ENCODE measurements around the gene HES5. TPM values are rescaled to one million over a fixed set of nuclear protein-coding genes. Genes with fewer than 3 reads are reported as not detected.

The HES5 gene
- total RNA-seq, 4 donors from 2014 or later = not detected

DNA sequence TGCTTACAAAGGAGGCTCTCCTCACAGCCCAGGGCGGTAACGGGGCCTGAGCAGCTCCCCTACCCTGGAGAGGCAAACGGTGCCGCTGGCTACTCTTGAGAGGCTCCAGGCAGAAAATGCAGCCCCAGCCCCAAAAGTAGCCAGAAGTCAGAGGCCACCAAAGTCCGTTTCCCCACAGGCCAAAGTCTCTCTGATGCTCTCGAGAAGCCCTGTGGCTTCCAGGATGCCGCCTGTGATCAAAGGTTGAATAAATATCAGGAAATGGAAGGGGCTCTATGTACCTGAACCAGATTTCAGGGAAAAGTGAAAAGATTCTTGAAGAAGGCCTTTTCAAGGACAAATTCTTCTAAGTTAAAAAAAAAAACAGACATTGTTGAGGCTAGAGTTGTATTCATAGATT, 7.8 kb downstream of the HES5 start:
- no peak overlapping the region for H3K27ac ChIP-seq
- no peak for DNase-seq
- intact Hi-C loops (cut with DNase I) = loop anchor here (10.0 kb wide), 2 partner anchors 123 to 327 kb away; partner anchors contain the start of gene FAAP20
- H3K4me3 ChIP-seq (replicated peaks in 1 of 3) = no peak overlapping the region
- peaks cover 19 to 20% of the 10 kb centered on the region in 2 donors for H3K4me1 ChIP-seq
- 73 to 81% methylated on average over 7 of the region's 7 CpGs for WGBS, 2 donors
- no peak for TF ChIP-seq CTCF (IDR thresholded peaks at IDR 0.05)
- TF ChIP-seq POLR2A (IDR thresholded peaks at IDR 0.05) = no peak
- peaks cover 42 to 44% of the 10 kb centered on the region in 2 donors for H3K36me3 ChIP-seq
- H3K9me3 ChIP-seq = no peaks in the 10 kb centered on the region
- H3K27me3 ChIP-seq = no peaks in the 10 kb centered on the region

DNA sequence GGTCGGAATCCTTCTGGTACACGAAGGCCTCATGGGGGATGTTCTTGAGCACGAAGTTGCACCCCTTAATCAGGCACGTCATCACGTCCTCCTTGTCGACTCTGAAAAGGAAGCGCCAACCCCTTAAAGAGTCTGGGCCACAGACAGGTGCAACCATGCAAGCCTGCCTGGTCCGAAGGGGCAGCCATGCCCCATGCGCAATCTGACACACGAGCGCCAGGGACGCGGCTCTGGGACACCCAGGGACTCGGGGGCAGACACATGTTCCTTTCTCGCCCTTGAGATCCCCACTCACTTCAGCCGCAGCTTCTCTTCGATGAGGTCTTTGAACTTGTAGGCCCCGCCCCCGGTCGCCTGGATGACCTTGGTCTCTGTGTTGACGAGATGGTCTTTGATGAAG, 9.3 kb downstream of the HES5 start:
- H3K27me3 ChIP-seq = no peaks in the 10 kb centered on the region
- no peaks in the 10 kb centered on the region for H3K9me3 ChIP-seq
- TF ChIP-seq CTCF (IDR thresholded peaks at IDR 0.05) (no peak), POLR2A (IDR thresholded peaks at IDR 0.05) (no peak)
- DNase-seq = no peak
- intact Hi-C loops (cut with DNase I) = loop anchor here (10.0 kb wide), 2 partner anchors 124 to 326 kb away; partner anchors contain the start of gene FAAP20
- no peak overlapping the region for H3K4me3 ChIP-seq (replicated peaks in 1 of 3)
- WGBS, 2 donors = 91 to 92% methylated on average over 21 of the region's 21 CpGs
- H3K36me3 ChIP-seq = peaks cover 54% of the 10 kb centered on the region in 2 donors
- H3K27ac ChIP-seq = no peak overlapping the region
- peaks cover 12 to 15% of the 10 kb centered on the region in 2 donors for H3K4me1 ChIP-seq

- no peak for DNase-seq
- TF ChIP-seq POLR2A (IDR thresholded peaks at IDR 0.05) (no peak), CTCF (IDR thresholded peaks at IDR 0.05) (no peak)
- 93 to 96% methylated on average over 12 to 13 of the region's 20 CpGs for WGBS, 2 donors
- Histone ChIP-seq H3K4me3 (replicated peaks in 1 of 3) (no peak overlapping the region), H3K9me3 (no peaks in the 10 kb centered on the region), H3K4me1 (peaks cover 9% of the 10 kb centered on the region in 2 donors), H3K27me3 (no peaks in the 10 kb centered on the region), H3K27ac (no peak overlapping the region), H3K36me3 (peaks cover 60% of the 10 kb centered on the region in 2 donors)
- intact Hi-C loops (cut with DNase I) = loop anchor here (10.0 kb wide), 2 partner anchors 125 to 325 kb away; partner anchors contain the start of gene FAAP20
Observed at GRCh38 chr1:2520206-2520605, 9.9 kb downstream of the HES5 start.

GRCh38 chr1:2519729-2520128, 10.3 kb downstream of the HES5 start:
- no peak for TF ChIP-seq CTCF (IDR thresholded peaks at IDR 0.05)
- TF ChIP-seq POLR2A (IDR thresholded peaks at IDR 0.05) = no peak
- no peak overlapping the region for H3K27ac ChIP-seq
- H3K27me3 ChIP-seq = no peaks in the 10 kb centered on the region
- 94 to 95% methylated on average over 8 to 24 of the region's 30 CpGs for WGBS, 2 donors
- no peaks in the 10 kb centered on the region for H3K9me3 ChIP-seq
- peaks cover 65% of the 10 kb centered on the region in 2 donors for H3K36me3 ChIP-seq
- no peak overlapping the region for H3K4me3 ChIP-seq (replicated peaks in 1 of 3)
- no peak for DNase-seq
- H3K4me1 ChIP-seq = peaks cover 4% of the 10 kb centered on the region in 2 donors
- intact Hi-C loops (cut with DNase I) = loop anchor here (10.0 kb wide), 2 partner anchors 125 to 325 kb away; partner anchors contain the start of gene FAAP20

DNA sequence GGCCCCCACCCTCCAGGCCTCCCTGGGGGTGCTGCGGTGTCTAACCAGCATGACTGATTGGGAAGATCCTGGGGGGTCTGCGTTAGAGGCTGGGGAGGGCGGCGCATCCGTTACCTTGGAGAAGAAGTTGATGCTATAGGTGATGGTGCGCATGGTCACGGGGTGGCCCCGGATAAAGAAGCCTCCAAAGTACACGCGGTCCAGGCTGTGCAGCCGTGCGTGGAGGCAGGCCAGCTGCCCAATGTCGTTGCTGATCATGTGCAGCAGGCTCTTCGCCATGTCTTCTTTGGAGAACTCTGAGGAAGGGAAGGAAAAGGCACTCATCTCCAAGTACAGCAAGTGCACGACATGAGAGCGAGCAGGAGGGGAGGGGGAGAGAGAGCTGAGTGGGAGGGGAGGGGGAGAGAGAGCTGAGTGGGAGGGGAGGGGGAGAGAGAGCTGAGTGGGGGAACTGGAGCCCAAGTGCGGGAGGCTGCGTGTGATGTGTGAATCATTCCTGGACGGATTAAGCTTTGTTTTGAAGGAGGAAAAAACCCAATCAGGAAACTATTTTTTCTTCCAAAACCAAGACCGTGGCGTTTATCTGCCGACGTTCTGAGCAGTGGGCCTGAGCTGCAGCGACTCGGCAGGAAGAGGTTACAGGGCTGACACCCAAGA, 10.9 kb downstream of the HES5 start:
- no peak for DNase-seq
- 79 to 80% methylated on average over 25 of the region's 25 CpGs for WGBS, 2 donors
- no peaks in the 10 kb centered on the region for H3K27me3 ChIP-seq
- H3K4me3 ChIP-seq (replicated peaks in 1 of 3) = no peak overlapping the region
- intact Hi-C loops (cut with DNase I) = no loop called here
- peaks cover 69 to 71% of the 10 kb centered on the region in 2 donors for H3K36me3 ChIP-seq
- no peak for TF ChIP-seq POLR2A (IDR thresholded peaks at IDR 0.05)
- TF ChIP-seq CTCF (IDR thresholded peaks at IDR 0.05) = no peak
- no peaks in the 10 kb centered on the region for H3K9me3 ChIP-seq
- H3K4me1 ChIP-seq = no peaks in the 10 kb centered on the region
- H3K27ac ChIP-seq = no peak overlapping the region
